NB4 (cell line): ENCODE data around the gene RAD51B.

Experiments
- DNase-seq: peaks from one replicate; pipeline ENCODE4 v3.0.0; 2010; ENCODE audit warnings: low read depth
- H3K4me3 ChIP-seq: one replicate; pipeline ENCODE4 v1.5.1; 2011; ENCODE audit warnings: mild to moderate bottlenecking, low read depth, low read length, moderate library complexity
- CTCF ChIP-seq: IDR thresholded peaks from one replicate; pipeline ENCODE4 v1.5.1; 2012; ENCODE audit warnings: low read depth, low read length
- MAX ChIP-seq: IDR thresholded peaks from 2 replicates; pipeline ENCODE4 v1.6.1; 2011; ENCODE audit warnings: low read depth, low read length
- MYC ChIP-seq: IDR thresholded peaks from 2 replicates; pipeline ENCODE4 v1.6.1; 2011; ENCODE audit warnings: low read depth, low read length
- POLR2A ChIP-seq: IDR thresholded peaks from 2 replicates; pipeline ENCODE4 v1.6.1; 2011; ENCODE audit warnings: mild to moderate bottlenecking; ENCODE audit not compliant: insufficient read length; ENCODE audit errors: extremely low read depth

RAD51B gene

GRCh38 chr14:68598621-68599447 lies 779.3 kb downstream of the RAD51B start:
- no peak overlapping the region for H3K4me3 ChIP-seq
- no peak for TF ChIP-seq POLR2A
- 0 out of 2 replicates have a peak, but pooled peaks have one; percentile 29 for TF ChIP-seq MAX
- peak; percentile 87 for DNase-seq

- DNase-seq: no peak
- TF ChIP-seq CTCF (no peak), MAX (no peak), POLR2A (no peak), MYC (no peak)
- no peak overlapping the region for H3K4me3 ChIP-seq
These were observed 780.5 kb downstream of the RAD51B start for GRCh38 chr14:68599896-68600610.

GRCh38 chr14:68602507-68602906 lies 782.9 kb downstream of the RAD51B start:
- no peak for TF ChIP-seq CTCF
- no peak for TF ChIP-seq MYC
- TF ChIP-seq MAX: no peak
- no peak for TF ChIP-seq POLR2A
- H3K4me3 ChIP-seq: no peak overlapping the region
- no peak for DNase-seq

- TF ChIP-seq POLR2A: no peak
- no peak for TF ChIP-seq CTCF
- TF ChIP-seq MAX: no peak
- TF ChIP-seq MYC: no peak
- DNase-seq: no peak
- no peak overlapping the region for H3K4me3 ChIP-seq
These were observed 784.2 kb downstream of the RAD51B start for GRCh38 chr14:68603533-68604360.

- no peak overlapping the region for H3K4me3 ChIP-seq
- TF ChIP-seq MAX: no peak
- TF ChIP-seq CTCF: no peak
- DNase-seq: no peak
These were observed 784.8 kb downstream of the RAD51B start for GRCh38 chr14:68604361-68604730.
